GM18498 (cell line): ENCODE results near the gene HAVCR2.
"Not testable (repeated sequence)": the region's sequence is repeated elsewhere in the genome, so short reads cannot be mapped to it uniquely, and the experiment has no call there.

ENCODE experiments used
- ATAC-seq: cut with Tn5 transposase; IDR thresholded peaks from one replicate; pipeline ENCODE4 v1.9.1; 2021; ENCODE audit warnings: mild to moderate bottlenecking, moderate library complexity; ENCODE audit not compliant: unreplicated experiment

Gene HAVCR2

GRCh38 chr5:157100140-157100679 is 8.6 kb downstream of the HAVCR2 start:
- no peak for ATAC-seq

- ATAC-seq = peak; percentile 85
Observed at GRCh38 chr5:157088342-157088990, 20.4 kb downstream of the HAVCR2 start.

- no peak for ATAC-seq
Observed at GRCh38 chr5:157086751-157087359, 22.0 kb downstream of the HAVCR2 start.

GRCh38 chr5:157085930-157086329 is 22.9 kb downstream of the HAVCR2 start:
- ATAC-seq = no peak

GRCh38 chr5:157080286-157080685 is 28.6 kb downstream of the HAVCR2 start:
- no peak for ATAC-seq

GRCh38 chr5:157076558-157076957 is 32.3 kb downstream of the HAVCR2 start:
- ATAC-seq = no peak

- no peak for ATAC-seq
Observed at GRCh38 chr5:157072508-157072907, 36.3 kb downstream of the HAVCR2 start.

- no peak for ATAC-seq
Observed at GRCh38 chr5:157069949-157070348, 38.9 kb downstream of the HAVCR2 start.

GRCh38 chr5:157068785-157069184 is 40.1 kb downstream of the HAVCR2 start:
- no peak for ATAC-seq

GRCh38 chr5:157068339-157068738 is 40.5 kb downstream of the HAVCR2 start:
- no peak for ATAC-seq

- no peak for ATAC-seq
Observed at GRCh38 chr5:157067005-157067404, 41.8 kb downstream of the HAVCR2 start.

- no peak for ATAC-seq
Observed at GRCh38 chr5:157066080-157066479, 42.8 kb downstream of the HAVCR2 start.

GRCh38 chr5:157063776-157064430 is 44.9 kb downstream of the HAVCR2 start:
- ATAC-seq = no peak

- ATAC-seq = no peak
Observed at GRCh38 chr5:157059891-157060290, 49.0 kb downstream of the HAVCR2 start.

- ATAC-seq = peak; percentile 80
Observed at GRCh38 chr5:157059093-157059539, 49.7 kb downstream of the HAVCR2 start, which contains the start of gene HAVCR1. Gene HAVCR1 (minus strand): TSS chr5:157059116. CDS start chr5:157057943, 1,173 bp downstream.

GRCh38 chr5:157057459-157058370 is 51.1 kb downstream of the HAVCR2 start:
- ATAC-seq = no peak

- ATAC-seq = not testable (repeated sequence)
Observed at GRCh38 chr5:157056848-157057247, 52.0 kb downstream of the HAVCR2 start.

- ATAC-seq = no peak
Observed at GRCh38 chr5:157051604-157052245, 57.1 kb downstream of the HAVCR2 start.

GRCh38 chr5:157050050-157050449 is 58.8 kb downstream of the HAVCR2 start:
- peak; percentile 68 for ATAC-seq

GRCh38 chr5:157049605-157050004 is 59.2 kb downstream of the HAVCR2 start:
- no peak for ATAC-seq
